Caco-2 (cell line): ENCODE results near the gene CRACR2A. TPM values are rescaled to one million over a fixed set of nuclear protein-coding genes. Genes with fewer than 3 reads are reported as not detected.

Experiments
- BruUV-seq: library from RNA; stranded (reverse); fragments of 400-500 nt; replicated peaks from 2 replicates; lab custom pipeline; 2021; lab: Mats Ljungman, UMichigan
- CTCF ChIA-PET: fragments of 300-600 bp; sonication (Branson Sonifier 250); formaldehyde crosslinking; loops from one replicate; lab custom pipeline; 2022; ENCODE audit warnings: antibody characterized with exemption; lab: Charles Lee
- POLR2A ChIA-PET: fragments of 300-600 bp; sonication (Branson Sonifier 250); formaldehyde crosslinking; loops from one replicate; lab custom pipeline; 2022; ENCODE audit warnings: antibody characterized with exemption; lab: Charles Lee
- DNase-seq, 2 experiments: peaks; one replicate each; pipeline versions ENCODE4 v3.0.0 to v3.0.0-alpha.2; 2020 to 2022
- H3K27me3 ChIP-seq: replicated peaks from 2 replicates; pipeline ENCODE4 v1.6.0; 2011; ENCODE audit warnings: low read length; ENCODE audit not compliant: control insufficient read depth, insufficient read depth
- H3K36me3 ChIP-seq: 2 replicates; pipeline ENCODE4 v1.5.1; 2011; ENCODE audit warnings: low read length; ENCODE audit not compliant: control insufficient read depth, insufficient read depth
- H3K4me1 ChIP-seq: fragments of 250-450 bp; sonication (Bioruptor Pico); 2 replicates; pipeline ENCODE4 v1.5.1; 2020; ENCODE audit warnings: mild to moderate bottlenecking
- H3K4me3 ChIP-seq: 2 replicates; pipeline ENCODE4 v1.5.1; 2011; ENCODE audit warnings: low read depth, mild to moderate bottlenecking, control low read depth, low read length
- H3K9me3 ChIP-seq: fragments of 250-450 bp; sonication (Bioruptor Pico); 2 replicates; pipeline ENCODE4 v1.5.1; 2020; ENCODE audit warnings: mild to moderate bottlenecking, moderate library complexity
- H3K27ac Mint-ChIP-seq: one replicate; pipeline ENCODE4 v1.8.0; 2022; ENCODE audit warnings: mixed read lengths; ENCODE audit not compliant: unreplicated experiment
- H3K27me3 Mint-ChIP-seq: one replicate; pipeline ENCODE4 v1.8.0; 2022; ENCODE audit warnings: mixed read lengths; ENCODE audit not compliant: insufficient read depth, unreplicated experiment
- H3K36me3 Mint-ChIP-seq: one replicate; pipeline ENCODE4 v1.8.0; 2022; ENCODE audit warnings: mild to moderate bottlenecking, mixed read lengths; ENCODE audit not compliant: insufficient read depth, unreplicated experiment
- H3K4me1 Mint-ChIP-seq: one replicate; pipeline ENCODE4 v1.8.0; 2022; ENCODE audit warnings: low read depth, mixed read lengths; ENCODE audit not compliant: unreplicated experiment
- H3K4me3 Mint-ChIP-seq: one replicate; pipeline ENCODE4 v1.8.0; 2022; ENCODE audit warnings: mild to moderate bottlenecking, moderate library complexity, mixed read lengths; ENCODE audit not compliant: unreplicated experiment
- H3K9me3 Mint-ChIP-seq: one replicate; pipeline ENCODE4 v1.8.0; 2022; ENCODE audit warnings: mixed read lengths; ENCODE audit not compliant: unreplicated experiment
- intact Hi-C: fragments of 100-400 bp; cut with micrococcal nuclease; formaldehyde crosslinking; loops from one replicate; pipeline ENCODE4 v1.10.0; 2022; ENCODE audit not compliant: unreplicated experiment
- total RNA-seq: library from RNA; stranded (reverse); gene quantifications from 2 replicates; pipeline ENCODE4 v1.2.3, GENCODE V29; 2022
- TF ChIP-seq, protein P1 (sequence below), 2 experiments: fragments of 200-600 bp in 1 of 2; IDR thresholded peaks; 1 replicate in 1 of 2; 2 replicates in 1 of 2; pipeline versions ENCODE4 v1.5.1 to v1.8.0; 2011 to 2022; ENCODE audit warnings: antibody characterized with exemption in 1 of 2, control low read depth in 1 of 2, inconsistent platforms in 1 of 2, low read depth in 1 of 2, low read length in 1 of 2, mild to moderate bottlenecking in 1 of 2, moderate library complexity in 1 of 2; ENCODE audit not compliant: insufficient read depth in 1 of 2, severe bottlenecking in 1 of 2, unreplicated experiment in 1 of 2

The CRACR2A gene
- total RNA-seq, 1 experiment from 2014 or later = 16.5 TPM

DNA sequence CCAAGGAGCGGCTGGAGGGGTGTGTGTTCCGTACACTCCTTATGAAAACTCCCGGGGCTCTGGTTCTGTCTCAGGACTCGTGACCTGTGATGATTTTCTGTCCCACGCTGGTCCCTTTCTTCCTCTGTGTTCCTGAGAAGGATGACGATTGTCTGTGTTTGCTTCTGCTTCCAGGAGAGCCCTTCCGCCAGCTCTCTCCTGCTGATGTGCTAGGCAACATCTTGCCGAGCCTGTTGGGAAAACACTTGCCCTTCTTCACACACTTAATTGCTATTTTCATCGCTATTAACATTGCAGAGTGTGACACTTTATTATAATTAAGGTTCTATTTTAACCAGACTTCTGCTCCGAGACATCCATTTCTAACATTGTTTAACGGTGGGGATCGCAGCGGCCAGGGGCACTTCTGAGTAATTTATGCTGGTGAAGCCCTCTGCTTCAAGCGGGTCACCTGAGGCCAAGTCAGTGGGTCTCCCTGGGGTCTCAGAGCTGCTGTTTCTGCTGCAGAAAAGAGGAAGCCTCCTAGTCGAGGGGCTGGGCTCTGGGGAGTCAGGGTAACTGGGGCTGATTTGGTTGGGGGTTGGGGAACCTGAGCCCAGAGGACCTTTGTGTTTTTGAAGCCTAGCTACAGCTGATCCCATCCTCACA, 173.3 kb downstream of the CRACR2A start:
- BruUV-seq = no TSS peak
- Histone ChIP-seq H3K9me3 (no peaks in the 10 kb centered on the region), H3K27me3 (no peaks in the 10 kb centered on the region), H3K4me1 (peaks cover 7% of the 10 kb centered on the region), H3K36me3 (no peaks in the 10 kb centered on the region), H3K4me3 (no peak overlapping the region)
- Mint-ChIP-seq H3K27me3 (peaks cover 2% of the 10 kb centered on the region), H3K4me1 (peaks cover under 1% of the 10 kb centered on the region), H3K36me3 (no peaks in the 10 kb centered on the region), H3K27ac (no peak overlapping the region), H3K9me3 (no peaks in the 10 kb centered on the region), H3K4me3 (no peak overlapping the region)
- CTCF ChIA-PET = no interaction called here
- POLR2A ChIA-PET = no interaction called here
- TF ChIP-seq, protein P1, sequence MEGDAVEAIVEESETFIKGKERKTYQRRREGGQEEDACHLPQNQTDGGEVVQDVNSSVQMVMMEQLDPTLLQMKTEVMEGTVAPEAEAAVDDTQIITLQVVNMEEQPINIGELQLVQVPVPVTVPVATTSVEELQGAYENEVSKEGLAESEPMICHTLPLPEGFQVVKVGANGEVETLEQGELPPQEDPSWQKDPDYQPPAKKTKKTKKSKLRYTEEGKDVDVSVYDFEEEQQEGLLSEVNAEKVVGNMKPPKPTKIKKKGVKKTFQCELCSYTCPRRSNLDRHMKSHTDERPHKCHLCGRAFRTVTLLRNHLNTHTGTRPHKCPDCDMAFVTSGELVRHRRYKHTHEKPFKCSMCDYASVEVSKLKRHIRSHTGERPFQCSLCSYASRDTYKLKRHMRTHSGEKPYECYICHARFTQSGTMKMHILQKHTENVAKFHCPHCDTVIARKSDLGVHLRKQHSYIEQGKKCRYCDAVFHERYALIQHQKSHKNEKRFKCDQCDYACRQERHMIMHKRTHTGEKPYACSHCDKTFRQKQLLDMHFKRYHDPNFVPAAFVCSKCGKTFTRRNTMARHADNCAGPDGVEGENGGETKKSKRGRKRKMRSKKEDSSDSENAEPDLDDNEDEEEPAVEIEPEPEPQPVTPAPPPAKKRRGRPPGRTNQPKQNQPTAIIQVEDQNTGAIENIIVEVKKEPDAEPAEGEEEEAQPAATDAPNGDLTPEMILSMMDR (IDR thresholded peaks at IDR 0.05; ENCODE audit: insufficient read depth in 1 of 2, low read depth in 1 of 2, low read length in 1 of 2, severe bottlenecking in 1 of 2, unreplicated experiment in 1 of 2) = no peak
- intact Hi-C loops = no loop called here
- no peak for DNase-seq

DNA sequence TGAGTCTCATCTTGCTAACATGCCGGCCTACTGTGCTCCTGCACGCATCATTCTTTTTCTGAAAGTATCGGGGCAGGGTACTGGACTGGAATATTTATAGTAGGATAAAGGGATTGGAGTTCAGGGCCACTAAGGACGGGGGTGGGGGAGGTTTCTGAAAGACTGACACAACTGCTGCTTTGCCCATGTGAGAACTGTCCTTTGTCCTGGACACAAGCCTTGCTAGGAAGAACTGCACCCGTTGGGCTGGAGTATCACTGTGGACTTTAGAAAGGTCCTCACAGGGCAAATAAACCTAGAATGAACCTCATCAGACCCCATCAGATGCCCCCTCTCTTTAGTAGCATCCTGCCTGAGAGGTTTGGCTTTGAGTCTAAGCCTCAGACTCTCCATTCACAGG, 174.4 kb downstream of the CRACR2A start:
- no peaks in the 10 kb centered on the region for H3K9me3 Mint-ChIP-seq
- TF ChIP-seq, protein P1 (IDR thresholded peaks at IDR 0.05; ENCODE audit: insufficient read depth in 1 of 2, low read depth in 1 of 2, low read length in 1 of 2, severe bottlenecking in 1 of 2, unreplicated experiment in 1 of 2) = no peak
- ChIA-PET CTCF (interaction anchor here (0.7 kb wide), 1 partner anchor 264 kb away, joined by 3 read pairs; no protein-coding TSS in a partner anchor), POLR2A (no interaction called here)
- H3K27ac Mint-ChIP-seq = no peak overlapping the region
- H3K27me3 Mint-ChIP-seq = peaks cover 2% of the 10 kb centered on the region
- H3K27me3 ChIP-seq = no peaks in the 10 kb centered on the region
- no peaks in the 10 kb centered on the region for H3K4me1 ChIP-seq
- H3K36me3 ChIP-seq = no peaks in the 10 kb centered on the region
- intact Hi-C loops = no loop called here
- no peaks in the 10 kb centered on the region for H3K4me1 Mint-ChIP-seq
- no peaks in the 10 kb centered on the region for H3K36me3 Mint-ChIP-seq
- no peak overlapping the region for H3K4me3 Mint-ChIP-seq
- H3K9me3 ChIP-seq = no peaks in the 10 kb centered on the region
- BruUV-seq = no TSS peak
- no peak overlapping the region for H3K4me3 ChIP-seq
- DNase-seq = no peak

DNA sequence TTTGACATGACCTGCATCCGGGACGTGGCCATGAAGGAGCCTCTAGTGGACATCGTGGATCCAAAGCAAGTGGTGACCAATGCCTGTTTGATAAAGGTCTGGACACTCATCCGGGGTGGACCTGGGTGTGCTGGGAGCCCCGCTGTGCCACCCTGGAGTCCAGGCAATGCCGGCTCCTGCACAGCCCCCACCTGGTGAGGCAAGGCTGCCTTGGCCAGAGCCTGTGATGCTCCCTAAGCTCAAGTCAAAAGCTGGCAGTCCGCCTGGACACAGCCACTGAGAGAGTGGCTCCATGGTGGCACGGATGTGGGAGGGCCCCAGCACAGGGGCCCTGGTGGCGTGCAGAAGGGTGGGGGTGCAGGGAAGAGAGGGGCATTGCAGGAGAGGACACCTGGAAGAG, 176.0 kb downstream of the CRACR2A start:
- Mint-ChIP-seq H3K36me3 (no peaks in the 10 kb centered on the region), H3K27ac (no peak overlapping the region), H3K9me3 (no peaks in the 10 kb centered on the region), H3K4me3 (no peak overlapping the region), H3K4me1 (no peaks in the 10 kb centered on the region), H3K27me3 (peaks cover 9% of the 10 kb centered on the region)
- CTCF ChIA-PET = no interaction called here
- no TSS peak for BruUV-seq
- no peak overlapping the region for H3K4me3 ChIP-seq
- no peaks in the 10 kb centered on the region for H3K4me1 ChIP-seq
- TF ChIP-seq, protein P1 (IDR thresholded peaks at IDR 0.05; ENCODE audit: insufficient read depth in 1 of 2, low read depth in 1 of 2, low read length in 1 of 2, severe bottlenecking in 1 of 2, unreplicated experiment in 1 of 2) = no peak
- POLR2A ChIA-PET = no interaction called here
- no peaks in the 10 kb centered on the region for H3K27me3 ChIP-seq
- H3K9me3 ChIP-seq = no peaks in the 10 kb centered on the region
- intact Hi-C loops = no loop called here
- no peaks in the 10 kb centered on the region for H3K36me3 ChIP-seq
- DNase-seq = no peak
